Spleen (tissue), 13 donors: ENCODE results near the gene PGP. TPM values are rescaled to one million over a fixed set of nuclear protein-coding genes. Genes with fewer than 3 reads are reported as not detected.
"Not testable (repeated sequence)": the region's sequence is repeated elsewhere in the genome, so short reads cannot be mapped to it uniquely, and the experiment has no call there.

Experiments
- DNase-seq: peaks from one replicate; pipeline ENCODE4 v3.0.0-alpha.2; 2020
- H3K27ac ChIP-seq, 8 donors: fragments of 200-600 bp; sonication (generic) in 7 of 8; 1 replicate in 4 of 8; 2 replicates in 4 of 8; pipeline versions ENCODE4 v1.5.0 to v1.8.0; 2016 to 2021; ENCODE audit warnings: inconsistent platforms in 4 of 8, mild to moderate bottlenecking in 4 of 8, moderate library complexity in 1 of 8
- H3K27me3 ChIP-seq, 7 donors: fragments of 200-600 bp; sonication (generic) in 6 of 7; replicated peaks in 1 of 7; 1 replicate in 4 of 7; 2 replicates in 3 of 7; pipeline versions ENCODE4 v1.5.0 to v1.8.0; 2016 to 2021; ENCODE audit warnings: inconsistent platforms in 3 of 7, mild to moderate bottlenecking in 1 of 7
- H3K36me3 ChIP-seq, 6 donors: fragments of 200-600 bp; sonication (generic) in 5 of 6; 1 replicate in 4 of 6; 2 replicates in 2 of 6; pipeline versions ENCODE4 v1.5.0 to v1.8.0; 2016 to 2021; ENCODE audit warnings: inconsistent platforms in 2 of 6
- H3K4me1 ChIP-seq, 6 donors: fragments of 200-600 bp; sonication (generic) in 5 of 6; 1 replicate in 3 of 6; 2 replicates in 3 of 6; pipeline versions ENCODE4 v1.5.0 to v1.8.0; 2016 to 2021; ENCODE audit warnings: inconsistent platforms in 3 of 6
- H3K4me3 ChIP-seq, 8 donors: fragments of 200-600 bp; sonication (generic) in 7 of 8; 1 replicate in 4 of 8; 2 replicates in 4 of 8; pipeline versions ENCODE4 v1.5.0 to v1.8.0; 2016 to 2021; ENCODE audit warnings: inconsistent platforms in 4 of 8, mild to moderate bottlenecking in 4 of 8, moderate library complexity in 2 of 8
- H3K9me3 ChIP-seq, 8 donors: fragments of 200-600 bp; sonication (generic) in 7 of 8; 1 replicate in 4 of 8; 2 replicates in 4 of 8; pipeline versions ENCODE4 v1.5.0 to v1.8.0; 2016 to 2021; ENCODE audit warnings: inconsistent platforms in 4 of 8
- POLR2A ChIP-seq, 3 donors: fragments of 450-650 bp; IDR thresholded peaks; one replicate each; pipeline ENCODE4 v1.5.1; 2017; ENCODE audit warnings: antibody characterized with exemption in 3 of 3, mild to moderate bottlenecking in 1 of 3
- POLR2AphosphoS5 ChIP-seq, 3 donors: sonication (generic); formaldehyde crosslinking; IDR thresholded peaks; one replicate each; pipeline ENCODE4 v1.5.1; 2017; ENCODE audit warnings: antibody characterized with exemption in 3 of 3
- WGBS, 5 donors: extraction: QIAGEN DNeasy Blood & Tissue Kit in 3 of 5; methylation state at CpG; one replicate each; pipeline versions ENCODE4 v1.1.5 to v1.1.7; 2013 to 2018; 5-methylcytosine and 5-hydroxymethylcytosine counted together
- intact Hi-C: fragments of 100-400 bp; cut with DNase I; formaldehyde crosslinking; loops from one replicate; pipeline ENCODE4 v1.15.0; 2023; ENCODE audit warnings: low total_unique reads
- long read RNA-seq, 2 donors: transcript quantifications; one replicate each; lab custom pipeline, GENCODE V29; 2026
- polyA plus RNA-seq, 3 donors: library from polyadenylated mRNA; stranded (reverse); fragments of 200-250 nt; gene quantifications; one replicate each; pipeline ENCODE4 v1.2.1, GENCODE V29; 2013
- total RNA-seq, 7 donors: library from RNA; depleted of rRNA in 3 of 7; stranded (reverse); fragments of >200 nt in 3 of 7; fragmentation: NEBNext Ultra II Directional in 4 of 7; extraction: Animal tissue kit (Norgen Biotek cat#: 25700) in 4 of 7; gene quantifications; one replicate each; pipeline versions ENCODE4 v1.1.0 to v1.2.1, GENCODE V29; 2016 to 2021
- TF ChIP-seq, protein P1 (sequence below), 11 experiments: fragments of 200-600 bp in 7 of 11; fragments of 450-650 bp in 4 of 11; sonication (generic) in 4 of 11; IDR thresholded peaks in 8 of 11; conservative IDR thresholded peaks in 3 of 11; 1 replicate in 7 of 11; 2 replicates in 4 of 11; pipeline versions ENCODE4 v1.4.0 to v1.8.0; 2016 to 2021; ENCODE audit warnings: antibody characterized with exemption in 11 of 11, inconsistent platforms in 4 of 11, mild to moderate bottlenecking in 1 of 11
- donor health status: healthy with polysubstance abuse.
- donor health status: DM: no; HTN: no; CAD: no; lungs with moderate emphysema.
- donor health status: DM: no; HTN: no; CAD: no.
- donor health status: Bipolar disorder and iron deficiency.
- donor health status: healthy.
- donor health status: DM: no; HTN: no; CAD: no.
- donor health status: DM: yes; HTN: yes; CAD: no.

Gene PGP
- total RNA-seq (10 to 100 TPM in 6 of 7 donors, 1 to 10 TPM in 1; 9.4 to 20.2 (median 14.1) TPM), polyA plus RNA-seq (10 to 100 TPM in 2 of 3 donors, 1 to 10 TPM in 1; 9.3 to 16.6 (median 12.4) TPM)
- long read RNA-seq, donor 1, transcript PGP-201 (2 exons, 2,727 nt), result major isoform, 21 of 21 reads
- long read RNA-seq, donor 1, partial matches to known transcripts, result 0 of 21 reads
- long read RNA-seq, donor 1, other reads (novel, unspliced or antisense), result 0 of 21 reads
- long read RNA-seq, donor 2, transcript PGP-201 (2 exons, 2,727 nt), result major isoform, 14 of 14 reads
- long read RNA-seq, donor 2, partial matches to known transcripts, result 0 of 14 reads
- long read RNA-seq, donor 2, other reads (novel, unspliced or antisense), result 0 of 14 reads

GRCh38 chr16:2214719-2214968 lies at the start of gene PGP:
PGP (minus strand) TSS chr16:2214840; CDS start chr16:2214777, 63 bp downstream.
- TF ChIP-seq, protein P1, sequence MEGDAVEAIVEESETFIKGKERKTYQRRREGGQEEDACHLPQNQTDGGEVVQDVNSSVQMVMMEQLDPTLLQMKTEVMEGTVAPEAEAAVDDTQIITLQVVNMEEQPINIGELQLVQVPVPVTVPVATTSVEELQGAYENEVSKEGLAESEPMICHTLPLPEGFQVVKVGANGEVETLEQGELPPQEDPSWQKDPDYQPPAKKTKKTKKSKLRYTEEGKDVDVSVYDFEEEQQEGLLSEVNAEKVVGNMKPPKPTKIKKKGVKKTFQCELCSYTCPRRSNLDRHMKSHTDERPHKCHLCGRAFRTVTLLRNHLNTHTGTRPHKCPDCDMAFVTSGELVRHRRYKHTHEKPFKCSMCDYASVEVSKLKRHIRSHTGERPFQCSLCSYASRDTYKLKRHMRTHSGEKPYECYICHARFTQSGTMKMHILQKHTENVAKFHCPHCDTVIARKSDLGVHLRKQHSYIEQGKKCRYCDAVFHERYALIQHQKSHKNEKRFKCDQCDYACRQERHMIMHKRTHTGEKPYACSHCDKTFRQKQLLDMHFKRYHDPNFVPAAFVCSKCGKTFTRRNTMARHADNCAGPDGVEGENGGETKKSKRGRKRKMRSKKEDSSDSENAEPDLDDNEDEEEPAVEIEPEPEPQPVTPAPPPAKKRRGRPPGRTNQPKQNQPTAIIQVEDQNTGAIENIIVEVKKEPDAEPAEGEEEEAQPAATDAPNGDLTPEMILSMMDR (IDR thresholded peaks at IDR 0.05 in 8 of 11, conservative IDR thresholded peaks at IDR 0.05 in 3 of 11), result no peak
- whole genome bisulfite sequencing, 5 donors, result 0 to 1% (median 0%) methylated on average over 1 to 48 of the region's 48 CpGs
- intact Hi-C loops, result no loop called here

GRCh38 chr16:2263026-2263425 lies 48.4 kb upstream of the PGP start:
- H3K9me3 ChIP-seq, intact Hi-C loops, H3K4me3 ChIP-seq, DNase-seq, H3K27ac ChIP-seq, H3K27me3 ChIP-seq: not testable (repeated sequence)
- H3K4me1 ChIP-seq, result peaks cover 19 to 44% (median 28%) of the 10 kb centered on the region in 6 donors
- WGBS, 5 donors, result 84 to 95% (median 90%) methylated on average over 8 to 14 of the region's 14 CpGs
- H3K36me3 ChIP-seq, result peaks cover 0 to 80% (median 68%) of the 10 kb centered on the region in 6 donors

More at GRCh38 chr16:2214719-2214968, at the start of gene PGP:
- H3K27ac ChIP-seq, result peak within 1 kb of the TSS; percentile 70 to 98 (median 91)
- H3K4me1 ChIP-seq, result peaks cover 18 to 53% (median 31%) of the 10 kb centered on the region in 6 donors
- no peak for DNase-seq
- no peaks in the 10 kb centered on the region for H3K9me3 ChIP-seq
- peak within 1 kb of the TSS; percentile 71 to 98 (median 89) for H3K4me3 ChIP-seq
- no peaks in the 10 kb centered on the region for H3K27me3 ChIP-seq
- peaks cover 0 to 21% (median 4%) of the 10 kb centered on the region in 6 donors for H3K36me3 ChIP-seq

- DNase-seq, result no peak
- TF ChIP-seq POLR2A (IDR thresholded peaks at IDR 0.05), result no peak
- TF ChIP-seq, protein P1 (IDR thresholded peaks at IDR 0.05 in 8 of 11, conservative IDR thresholded peaks at IDR 0.05 in 3 of 11), result no peak
- no peak for TF ChIP-seq POLR2AphosphoS5 (IDR thresholded peaks at IDR 0.05)
- 95 to 98% (median 97%) methylated on average over 8 of the region's 8 CpGs for WGBS, 5 donors
- no peaks in the 10 kb centered on the region for H3K27me3 ChIP-seq
- peaks cover 6 to 22% (median 9%) of the 10 kb centered on the region in 6 donors for H3K4me1 ChIP-seq
- H3K36me3 ChIP-seq, result peaks cover 3 to 100% (median 95%) of the 10 kb centered on the region in 6 donors
- H3K4me3 ChIP-seq, result no peak overlapping the region
- no peak overlapping the region for H3K27ac ChIP-seq
- intact Hi-C loops, result no loop called here
- no peaks in the 10 kb centered on the region for H3K9me3 ChIP-seq
Observed at GRCh38 chr16:2260250-2260649, 45.6 kb upstream of the PGP start.

DNA sequence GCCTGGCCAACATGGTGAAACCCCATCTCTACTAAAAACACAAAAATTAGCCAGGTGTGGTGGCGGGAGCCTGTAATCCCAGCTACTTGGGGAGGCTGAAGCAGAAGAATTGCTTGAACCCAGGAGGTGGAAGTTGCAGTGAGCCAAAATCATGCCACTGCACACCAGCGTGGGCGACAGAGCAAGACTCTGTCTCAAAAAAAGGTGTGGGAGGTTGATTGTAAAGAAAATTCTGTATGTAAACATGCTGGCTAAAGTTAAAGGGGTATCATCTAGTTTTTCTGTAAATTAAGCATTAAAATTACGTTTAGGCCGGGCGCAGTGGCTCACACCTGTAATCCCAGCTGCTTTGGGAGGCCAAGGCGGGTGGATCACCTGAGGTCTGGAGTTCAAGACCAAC lies 43.9 kb upstream of the PGP start:
- H3K4me3 ChIP-seq, H3K9me3 ChIP-seq, DNase-seq, H3K27ac ChIP-seq, intact Hi-C loops, H3K27me3 ChIP-seq: not testable (repeated sequence)
- Histone ChIP-seq H3K4me1 (peaks cover 0 to 12% (median 3%) of the 10 kb centered on the region in 6 donors), H3K36me3 (peaks cover 3 to 100% (median 99%) of the 10 kb centered on the region in 6 donors)
- 91 to 97% (median 96%) methylated on average over 7 of the region's 7 CpGs for WGBS, 5 donors

GRCh38 chr16:2257726-2258125 lies 43.1 kb upstream of the PGP start:
- Histone ChIP-seq H3K4me1 (peaks cover 0 to 14% (median 3%) of the 10 kb centered on the region in 6 donors), H3K4me3 (no peak overlapping the region), H3K9me3 (no peaks in the 10 kb centered on the region), H3K27me3 (no peaks in the 10 kb centered on the region), H3K27ac (no peak overlapping the region), H3K36me3 (peaks cover 3 to 100% (median 98%) of the 10 kb centered on the region in 6 donors)
- WGBS, 5 donors, result 90 to 96% (median 93%) methylated on average over 6 of the region's 6 CpGs
- TF ChIP-seq, protein P1 (IDR thresholded peaks at IDR 0.05 in 8 of 11, conservative IDR thresholded peaks at IDR 0.05 in 3 of 11), result no peak
- TF ChIP-seq POLR2AphosphoS5 (IDR thresholded peaks at IDR 0.05), result peak in 2 of 3 donors; percentile 13 to 22
- intact Hi-C loops, result no loop called here
- DNase-seq, result no peak
